Stimulated activated CD4-positive, alpha-beta T cell treated with anti-CD3 and anti-CD28 coated beads, Interleukin-4, amount 100 ng/mL, for 48 hours (primary cell): ENCODE data around the gene CASP14.
"Not testable (repeated sequence)": the region's sequence is repeated elsewhere in the genome, so short reads cannot be mapped to it uniquely, and the experiment has no call there.

Experiments
- DNase-seq, 2 donors: peaks; one replicate each; pipeline ENCODE4 v3.0.0-alpha.2; 2020; ENCODE audit warnings: low read depth in 2 of 2

The CASP14 gene, protein sequence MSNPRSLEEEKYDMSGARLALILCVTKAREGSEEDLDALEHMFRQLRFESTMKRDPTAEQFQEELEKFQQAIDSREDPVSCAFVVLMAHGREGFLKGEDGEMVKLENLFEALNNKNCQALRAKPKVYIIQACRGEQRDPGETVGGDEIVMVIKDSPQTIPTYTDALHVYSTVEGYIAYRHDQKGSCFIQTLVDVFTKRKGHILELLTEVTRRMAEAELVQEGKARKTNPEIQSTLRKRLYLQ

DNA sequence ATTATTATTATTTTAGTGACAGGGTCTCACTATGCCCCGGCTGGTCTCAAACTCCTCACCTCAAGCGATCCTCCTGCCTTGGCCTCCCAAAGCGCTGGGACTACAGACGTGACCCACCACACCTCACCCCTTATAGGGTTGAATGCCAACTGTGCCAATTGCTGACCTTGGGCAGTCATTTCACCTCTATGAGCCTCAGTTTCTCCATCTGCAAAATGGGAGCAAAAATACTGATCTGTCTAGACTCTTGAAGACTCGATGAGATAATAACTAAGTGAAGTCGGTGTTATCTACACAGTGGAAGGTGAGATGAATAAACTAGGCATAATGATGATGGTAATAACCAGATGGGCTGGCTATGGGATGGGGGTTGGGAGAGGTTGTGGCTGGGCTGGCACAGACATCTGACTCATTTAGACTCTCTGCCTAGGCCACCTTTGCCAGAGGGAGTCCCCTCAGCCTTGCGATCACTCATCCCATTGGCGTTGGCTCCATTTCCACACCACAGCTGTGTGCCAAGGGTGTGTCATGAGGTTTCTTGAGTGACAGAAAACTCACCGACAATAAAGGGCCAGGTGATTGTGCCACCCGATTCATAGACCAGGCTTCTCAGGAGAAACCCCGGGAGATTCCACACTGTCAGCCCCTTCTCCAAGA is at the start of gene CASP14:
TSS of gene CASP14 (plus strand) at position 596 of the 657 bp plus-strand sequence. CDS start 2,772 bp downstream, outside the sequence.
- no peak for DNase-seq

DNA sequence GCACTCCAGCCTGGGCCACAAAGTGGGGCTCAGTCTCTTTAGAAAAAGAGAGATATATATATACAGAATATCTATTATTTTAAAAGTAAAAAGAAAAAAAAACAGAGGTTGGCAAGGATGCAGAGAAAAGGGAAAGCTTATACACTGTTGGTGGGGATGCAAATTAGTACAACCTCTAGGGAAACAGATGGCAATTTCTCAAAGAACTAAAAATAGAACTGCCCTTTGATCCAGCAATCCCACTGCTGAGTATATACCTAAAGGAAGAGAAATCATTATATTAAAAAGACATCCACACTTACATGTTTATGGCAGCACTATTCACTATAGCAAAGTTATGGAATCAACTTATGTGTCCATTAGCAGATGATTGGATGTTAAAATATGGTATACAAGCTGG is 41.0 kb upstream of the CASP14 start:
- no peak for DNase-seq

DNA sequence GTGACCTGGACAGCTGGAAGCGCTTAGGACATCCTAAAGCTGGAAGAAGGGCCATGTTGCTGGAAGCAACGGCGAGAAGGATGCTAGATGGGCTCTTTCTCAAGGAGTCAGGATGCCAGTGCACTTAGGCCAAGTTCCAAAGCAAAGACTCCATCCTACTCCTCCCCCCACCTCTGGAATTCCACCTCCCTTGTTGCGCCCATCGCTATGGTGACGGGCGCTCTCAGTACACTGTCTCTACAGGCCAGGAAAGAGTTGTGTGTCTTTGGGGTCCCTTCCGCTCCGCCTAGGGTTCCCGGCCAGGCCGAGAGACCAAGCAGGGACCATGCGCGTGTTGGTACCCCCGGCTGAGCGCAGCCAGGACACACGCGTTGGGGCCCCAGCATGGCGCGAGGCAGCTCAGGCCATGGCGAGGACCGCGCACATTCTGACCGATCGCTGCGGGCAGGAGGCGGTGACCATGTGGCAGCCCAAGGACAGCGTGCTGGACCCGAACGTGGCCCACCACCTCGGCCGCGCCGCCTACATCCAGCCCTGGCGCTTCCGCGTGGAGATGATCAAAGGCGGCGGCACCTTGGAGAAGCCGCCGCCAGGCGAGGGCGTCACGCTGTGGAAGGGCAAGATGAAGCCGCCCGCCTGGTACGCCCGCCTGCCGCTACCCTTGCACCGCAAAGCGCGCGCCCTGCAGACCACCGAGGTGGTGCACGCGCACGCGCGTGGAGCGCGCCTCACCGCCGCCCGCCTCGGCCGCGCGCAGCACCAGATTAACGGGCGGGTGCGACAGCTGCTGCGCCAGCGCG is 38.6 kb upstream of the CASP14 start:
- no peak for DNase-seq

DNA sequence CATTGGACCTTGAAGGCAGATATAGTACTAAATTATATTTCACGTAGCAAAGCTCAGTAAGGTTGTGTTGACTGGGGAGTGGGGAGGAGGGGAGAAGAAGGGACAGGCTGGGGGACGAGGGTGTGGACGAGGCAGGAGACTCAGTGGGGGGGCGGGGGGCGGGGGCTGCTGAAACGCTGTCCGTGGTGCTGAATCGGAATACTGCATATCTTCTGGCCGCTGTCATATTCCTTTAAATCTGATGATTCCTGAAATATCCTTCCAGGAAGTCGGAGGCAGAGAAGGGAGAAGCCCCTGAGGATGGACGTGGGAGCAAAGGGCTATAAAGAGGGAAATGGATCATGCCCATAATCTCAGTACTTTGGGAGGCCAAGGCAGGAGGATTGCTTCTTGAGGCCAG is 34.7 kb upstream of the CASP14 start:
- DNase-seq: no peak

DNA sequence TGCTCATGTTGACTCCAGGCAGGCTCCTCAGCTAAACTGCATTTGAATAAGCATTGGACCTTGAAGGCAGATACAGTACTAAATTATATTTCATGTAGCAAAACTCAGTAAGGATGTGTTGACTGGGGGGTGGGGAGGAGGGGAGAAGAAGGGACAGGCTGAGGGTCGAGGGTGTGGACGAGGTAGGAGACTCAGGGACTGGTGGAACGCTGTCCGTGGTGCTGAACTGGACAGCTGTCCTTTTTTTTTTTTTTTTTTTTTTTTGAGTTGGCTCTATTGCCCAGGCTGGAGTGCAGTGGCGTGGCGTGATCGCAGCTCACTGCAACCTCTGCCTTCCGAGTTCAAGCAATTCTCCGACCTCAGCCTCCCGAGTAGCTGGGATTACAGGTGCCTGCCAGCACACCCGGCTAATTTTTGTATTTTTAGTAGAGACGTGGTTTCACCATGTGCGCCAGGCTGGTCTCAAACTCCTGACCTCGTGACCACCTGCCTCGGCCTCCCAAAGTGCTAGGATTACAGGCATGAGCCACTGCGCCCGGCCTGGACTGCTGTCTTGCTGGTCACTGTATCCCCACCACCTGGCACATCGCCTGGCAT is 33.2 kb upstream of the CASP14 start:
- DNase-seq: no peak

DNA sequence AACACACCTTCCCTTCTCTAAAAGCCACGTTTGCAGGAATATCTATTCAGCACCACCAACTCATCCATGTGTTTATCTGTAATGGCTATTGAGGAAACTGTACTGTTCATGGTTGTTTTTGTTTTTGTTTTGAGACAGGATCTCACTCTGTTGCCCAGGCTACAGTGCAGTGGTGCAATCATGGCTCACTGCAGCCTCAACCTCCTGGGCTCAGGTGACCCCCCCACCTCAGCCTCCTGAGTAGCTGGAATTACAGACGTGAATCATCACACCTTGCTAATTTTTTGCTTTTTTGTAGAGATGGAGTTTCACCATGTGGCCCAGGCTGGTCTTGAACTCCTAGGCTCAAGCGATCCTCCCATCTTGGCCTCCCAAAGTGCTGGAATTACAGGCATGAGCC is 30.4 kb upstream of the CASP14 start:
- not testable (repeated sequence) for DNase-seq

DNA sequence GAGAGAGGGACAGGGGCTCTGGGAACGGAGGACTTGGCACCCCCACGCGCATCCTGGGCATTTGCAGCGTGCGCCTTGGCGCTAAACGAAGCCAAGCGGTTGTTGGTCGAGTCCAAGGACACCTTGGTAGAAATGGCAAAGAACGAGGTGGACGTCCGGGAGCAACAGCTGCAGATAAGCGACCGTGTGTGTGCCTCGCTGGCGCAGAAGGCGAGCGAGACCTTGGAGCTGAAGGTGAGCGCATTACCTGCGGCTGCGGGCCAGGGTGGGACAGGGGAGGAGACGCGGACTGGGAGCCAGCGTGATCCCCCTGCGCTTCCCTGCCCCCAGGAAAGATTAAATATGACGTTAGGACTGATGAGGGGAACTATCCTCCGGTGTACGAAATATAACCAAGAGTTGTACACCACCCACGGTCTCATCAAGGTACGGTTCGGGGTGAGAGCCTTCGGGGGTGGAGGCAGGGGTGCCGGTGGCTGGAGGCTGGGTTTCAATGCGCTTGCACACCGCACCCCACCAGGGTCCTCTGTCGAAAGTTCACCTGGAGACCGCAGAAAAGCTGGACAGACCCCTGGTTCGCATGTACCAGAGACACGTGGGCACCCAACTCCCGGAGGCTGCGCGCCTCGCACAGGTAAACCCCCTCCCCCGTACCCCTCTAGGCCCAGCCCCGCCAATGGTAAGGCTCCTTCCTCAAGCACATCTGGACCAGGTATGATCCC is 27.8 kb upstream of the CASP14 start:
- DNase-seq: no peak

DNA sequence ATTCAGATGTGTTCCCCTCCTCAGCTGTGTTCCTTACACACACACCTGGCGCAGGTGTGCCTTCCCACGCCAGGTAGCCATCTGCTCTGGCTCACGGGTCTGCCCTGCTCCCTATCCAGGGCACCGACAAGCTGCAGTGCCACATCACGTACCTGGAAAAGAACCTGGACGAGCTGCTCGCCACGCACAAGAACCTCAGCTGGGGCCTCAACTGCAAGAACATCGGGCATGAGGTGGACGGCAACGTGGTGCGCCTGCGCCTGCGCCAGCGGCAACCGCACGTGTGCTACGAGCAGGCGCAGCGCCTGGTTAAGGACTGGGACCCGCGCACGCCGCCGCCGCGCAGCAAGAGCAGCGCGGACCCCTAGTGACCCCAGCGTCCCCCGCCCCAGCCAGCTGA is 26.5 kb upstream of the CASP14 start:
- no peak for DNase-seq

DNA sequence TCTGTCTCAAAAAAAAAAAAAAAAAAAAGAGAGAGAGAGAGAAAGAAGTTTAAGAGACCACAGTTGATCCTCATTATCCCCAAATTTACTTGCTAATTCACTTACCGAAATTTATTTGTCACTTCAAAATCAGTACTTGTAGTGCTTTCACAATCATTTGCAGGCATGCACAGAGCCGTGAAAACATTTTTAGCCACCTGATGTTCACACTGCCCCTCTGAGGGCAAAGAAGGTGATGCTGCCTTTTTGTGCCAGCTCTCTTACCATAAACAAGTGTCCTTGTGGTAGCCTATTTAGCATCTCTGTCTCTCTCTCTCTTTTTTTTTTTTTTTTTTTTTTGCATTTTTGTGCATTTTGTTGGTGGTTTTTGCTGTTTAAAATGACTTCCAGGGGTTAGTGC is 24.1 kb upstream of the CASP14 start:
- no peak for DNase-seq

DNA sequence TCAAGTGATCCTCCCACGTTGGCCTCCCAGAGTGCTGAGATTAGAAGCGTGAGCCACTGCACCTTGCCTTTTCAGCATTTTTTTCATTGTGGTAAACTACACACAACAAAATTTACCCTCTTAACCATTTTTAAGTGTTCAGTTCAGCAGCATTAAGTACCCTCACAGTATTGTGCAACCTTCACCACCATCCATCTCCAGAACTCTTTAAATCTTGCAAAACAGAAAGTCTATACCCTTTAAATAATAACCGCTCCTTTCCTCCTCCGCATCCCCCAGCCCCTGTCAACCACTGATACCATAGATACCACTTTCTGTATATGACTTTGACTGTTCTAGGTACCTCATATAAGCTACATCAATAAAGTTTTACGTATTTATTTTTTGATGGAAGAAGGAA is 20.8 kb upstream of the CASP14 start:
- no peak for DNase-seq

DNA sequence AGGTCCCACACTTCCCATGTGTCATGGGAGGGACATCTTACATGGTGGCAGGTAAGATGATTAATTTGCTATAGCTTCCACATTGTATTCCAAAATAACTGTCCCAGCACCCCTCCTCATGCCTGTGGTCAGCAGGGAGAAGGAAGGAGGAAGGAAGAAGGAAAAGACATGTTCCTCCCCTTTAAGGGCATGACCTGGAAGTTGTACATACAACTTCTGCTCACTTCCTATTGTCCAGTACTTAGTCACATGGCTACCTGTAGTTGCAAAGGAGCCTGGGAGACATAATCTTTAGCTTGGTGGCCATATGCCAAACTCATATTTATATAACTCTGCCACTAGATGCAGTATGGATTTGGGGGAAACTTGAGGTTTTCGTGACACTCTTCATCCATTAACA is 17.6 kb upstream of the CASP14 start:
- DNase-seq: no peak

DNA sequence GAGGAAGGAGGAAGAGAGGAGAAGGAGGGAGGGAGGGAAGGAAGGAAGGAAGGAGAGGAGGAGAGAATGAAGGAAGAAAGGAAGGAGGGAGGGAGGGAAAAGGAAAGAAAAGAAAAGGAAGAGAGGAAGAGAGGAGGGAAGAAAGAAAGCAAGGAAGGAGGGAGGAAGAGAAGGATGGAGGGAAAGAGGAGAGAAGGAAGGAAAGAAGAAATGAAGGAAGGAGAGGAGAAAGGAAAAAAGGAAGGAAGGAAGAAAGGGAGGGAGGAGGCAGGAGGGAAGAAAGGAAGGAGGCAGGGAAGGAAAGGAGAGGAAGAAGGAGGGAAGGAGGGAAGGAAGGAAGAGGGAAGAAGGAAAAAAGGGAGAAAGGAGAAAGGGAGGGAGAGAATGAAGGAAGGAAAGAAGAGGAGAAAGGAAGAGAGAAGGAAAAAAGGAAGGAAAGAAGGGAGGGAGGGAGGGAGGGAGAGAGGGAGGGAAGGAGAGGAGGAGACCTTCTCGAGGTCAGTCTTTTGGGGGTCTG is 13.4 kb upstream of the CASP14 start:
- no peak for DNase-seq

DNA sequence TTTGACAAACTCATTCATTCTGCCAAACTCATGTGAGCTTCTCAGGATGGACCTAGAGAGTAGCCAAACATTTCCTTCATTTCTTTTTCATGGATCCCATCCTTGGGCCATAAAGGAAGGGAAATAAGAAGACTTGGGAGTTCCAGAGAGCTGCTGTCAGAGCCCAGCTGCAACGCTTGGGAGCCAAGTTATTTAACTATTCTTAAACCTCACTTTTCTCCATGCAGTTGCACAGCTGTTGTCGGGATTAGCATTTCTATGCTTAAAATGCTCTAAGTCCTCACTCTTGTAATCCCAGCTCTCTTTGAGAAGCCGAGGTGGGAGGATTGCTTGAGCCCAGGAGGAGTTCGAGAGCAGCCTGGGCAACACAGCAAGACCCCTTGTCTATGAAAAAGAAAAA is 11.7 kb upstream of the CASP14 start:
- no peak for DNase-seq

DNA sequence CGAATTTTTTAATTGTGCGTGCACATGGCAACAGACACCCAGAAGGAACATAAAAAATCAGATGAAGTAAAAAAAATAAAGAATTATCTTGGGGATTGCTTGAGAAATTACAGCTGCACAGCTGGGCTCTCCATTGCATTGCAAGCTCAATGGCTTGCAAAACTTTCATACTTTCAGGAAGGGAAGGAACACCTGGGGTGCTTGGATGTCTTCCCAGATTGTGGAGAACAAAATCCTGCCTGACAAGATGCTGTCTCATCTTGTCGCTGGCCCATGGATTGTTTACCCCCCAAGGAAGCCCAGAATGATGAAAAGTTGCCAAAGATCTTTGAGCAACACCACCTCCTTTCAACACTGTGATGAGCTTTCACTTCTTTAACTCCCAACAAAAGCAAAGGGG is 11.0 kb upstream of the CASP14 start:
- DNase-seq: no peak

DNA sequence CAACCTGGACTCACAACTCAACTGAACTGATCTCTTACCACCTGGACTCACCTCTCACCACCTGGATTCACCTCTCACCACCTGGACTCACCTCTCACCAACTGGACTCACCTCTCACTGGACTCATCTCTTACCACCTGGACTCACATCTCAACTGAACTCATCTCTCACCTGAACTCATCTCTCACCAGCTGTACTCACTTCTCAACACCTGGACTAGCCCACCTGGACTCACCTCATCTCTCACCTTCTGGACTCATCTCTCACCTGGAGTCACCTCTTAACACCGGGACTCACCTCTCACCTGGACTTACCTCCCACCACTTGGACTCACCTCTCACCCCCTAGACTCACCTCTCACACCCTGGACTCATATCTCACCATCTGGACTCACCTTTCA is 7.3 kb upstream of the CASP14 start:
- DNase-seq: no peak

DNA sequence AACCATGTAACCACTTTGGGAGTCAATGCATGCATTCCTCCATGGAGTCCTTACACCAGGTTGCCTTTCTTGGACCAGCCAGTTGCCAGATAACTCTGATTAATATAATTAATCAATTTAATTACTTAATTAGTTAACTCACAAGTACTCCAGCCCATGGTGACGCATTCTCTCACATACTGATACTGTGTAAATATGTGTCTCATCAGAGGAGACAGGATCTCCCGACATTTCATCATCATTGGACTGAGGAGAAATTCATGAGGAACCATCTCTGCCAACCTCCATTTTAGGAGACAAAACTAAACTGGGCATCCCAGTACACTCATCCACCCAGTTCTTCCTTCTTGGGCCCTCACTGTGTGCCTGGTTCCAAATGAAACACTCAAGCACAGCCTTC is 6.5 kb upstream of the CASP14 start:
- DNase-seq: no peak

DNA sequence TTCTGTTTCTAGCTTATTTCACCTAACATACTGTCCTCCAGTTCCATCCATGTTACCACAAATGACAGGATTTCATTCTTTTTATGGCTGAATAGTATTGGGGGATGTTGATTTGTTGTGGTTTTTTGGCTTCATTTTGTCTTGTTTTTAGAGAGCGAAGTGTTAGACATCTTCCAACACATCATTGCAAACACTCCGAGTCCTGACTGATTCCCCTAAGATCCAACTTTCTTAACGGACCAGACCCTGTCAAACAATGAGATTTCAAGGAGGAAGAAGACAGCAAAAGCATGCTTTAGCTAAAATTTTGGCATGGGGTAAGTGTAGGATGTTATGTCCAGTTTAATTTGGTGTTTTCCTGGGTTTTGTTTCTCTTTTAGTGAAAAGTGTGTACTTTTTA is 3.8 kb upstream of the CASP14 start:
- DNase-seq: no peak

DNA sequence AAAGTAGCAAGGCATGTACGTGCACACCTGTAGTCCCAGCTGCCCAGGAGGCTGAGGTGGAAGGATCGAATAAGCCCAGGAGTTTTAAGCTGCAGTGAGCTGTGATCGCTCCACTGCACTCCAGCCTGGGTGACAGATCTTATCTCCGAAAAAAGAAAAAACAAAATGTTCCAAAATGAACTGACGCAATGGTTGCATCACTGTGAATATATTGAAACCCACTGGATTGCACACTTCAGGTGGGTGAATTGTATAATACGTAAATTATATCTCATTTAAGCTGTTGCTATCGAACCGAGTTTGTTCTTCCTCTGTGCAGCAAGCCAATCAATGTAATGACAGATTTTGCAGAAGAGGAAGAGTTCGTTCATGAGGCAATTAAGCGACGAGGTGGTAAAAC is 1.6 kb upstream of the CASP14 start:
- DNase-seq: no peak

DNA sequence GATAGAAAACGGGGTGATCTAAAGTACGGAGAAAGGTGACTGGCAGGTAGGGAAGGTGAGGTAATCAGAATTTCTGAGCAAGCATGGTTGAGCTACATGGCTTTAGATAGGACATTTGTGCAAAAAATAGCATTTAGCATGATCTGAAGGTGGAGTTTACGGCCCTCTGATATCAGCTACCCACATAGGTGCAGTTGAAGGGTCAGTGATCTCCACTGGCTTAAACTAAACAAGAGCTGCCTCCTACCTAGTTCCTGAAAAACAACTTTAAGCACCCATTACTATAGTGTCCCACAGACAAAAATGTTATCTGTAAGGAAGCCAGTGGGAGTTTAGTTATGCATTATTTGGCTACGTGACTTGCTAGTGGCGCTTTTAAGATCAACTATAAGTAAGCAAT is 1.2 kb upstream of the CASP14 start:
- no peak for DNase-seq

DNA sequence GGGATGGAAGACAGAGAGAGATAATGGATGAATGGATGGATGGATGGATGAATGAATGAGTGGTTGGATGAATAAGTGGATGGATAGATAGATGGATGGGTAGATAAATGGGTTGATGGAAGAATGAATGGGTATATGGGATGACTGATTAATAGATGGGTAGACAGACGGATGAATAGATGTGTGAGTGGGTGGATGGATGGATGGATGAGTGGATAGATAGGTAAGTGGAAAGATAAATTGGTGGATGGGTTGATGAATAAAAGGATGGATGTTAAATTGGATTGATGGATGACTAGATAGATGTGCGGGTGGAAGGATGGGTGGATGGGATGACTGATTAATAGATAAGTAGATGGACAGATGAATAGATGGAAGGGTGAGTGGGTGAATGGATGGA is 1.4 kb downstream of the CASP14 start:
- no peak for DNase-seq

DNA sequence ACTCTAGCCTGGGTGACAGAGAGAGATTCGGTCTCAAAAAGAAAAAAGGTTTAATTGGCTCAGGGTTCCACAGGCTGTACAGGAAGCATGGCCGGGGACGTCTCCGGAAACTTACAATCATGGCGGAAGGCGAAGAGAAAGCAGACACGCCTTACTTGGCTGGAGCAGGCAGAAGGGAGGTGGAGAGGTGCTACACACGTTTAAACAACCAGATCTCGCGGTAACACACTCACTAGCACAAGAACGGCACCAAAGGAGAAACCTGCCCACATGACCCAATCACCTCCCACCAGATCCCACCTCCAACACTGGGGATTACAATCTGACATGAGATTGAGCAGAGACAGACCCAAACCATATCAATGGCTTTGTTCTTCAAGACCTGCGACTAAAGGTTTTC is 12.8 kb downstream of the CASP14 start:
- DNase-seq: no peak

DNA sequence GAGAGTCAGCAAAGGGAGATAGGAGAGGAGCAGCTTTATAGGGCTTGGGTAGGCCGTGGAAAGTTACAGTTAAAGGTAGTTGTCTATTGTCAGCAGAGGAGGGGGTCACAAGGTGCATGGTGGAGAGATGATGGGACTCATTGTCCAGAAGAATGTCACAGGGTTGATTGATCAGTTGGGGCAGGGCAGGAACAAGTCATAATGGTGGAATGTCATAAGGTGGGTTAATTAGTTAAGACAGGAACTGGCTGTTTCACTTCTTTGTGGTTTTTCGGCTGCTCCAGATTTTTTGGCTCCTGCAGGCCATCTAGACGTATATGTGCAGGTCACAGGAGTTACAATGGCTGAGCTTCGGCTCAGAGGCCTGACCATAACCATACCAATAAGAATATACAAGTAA is 21.1 kb downstream of the CASP14 start:
- not testable (repeated sequence) for DNase-seq
